ENCODE measurements around the gene PTPRN2.
"Not testable (repeated sequence)": the region's sequence is repeated elsewhere in the genome, so short reads cannot be mapped to it uniquely, and the experiment has no call there.

Gene PTPRN2

DNA sequence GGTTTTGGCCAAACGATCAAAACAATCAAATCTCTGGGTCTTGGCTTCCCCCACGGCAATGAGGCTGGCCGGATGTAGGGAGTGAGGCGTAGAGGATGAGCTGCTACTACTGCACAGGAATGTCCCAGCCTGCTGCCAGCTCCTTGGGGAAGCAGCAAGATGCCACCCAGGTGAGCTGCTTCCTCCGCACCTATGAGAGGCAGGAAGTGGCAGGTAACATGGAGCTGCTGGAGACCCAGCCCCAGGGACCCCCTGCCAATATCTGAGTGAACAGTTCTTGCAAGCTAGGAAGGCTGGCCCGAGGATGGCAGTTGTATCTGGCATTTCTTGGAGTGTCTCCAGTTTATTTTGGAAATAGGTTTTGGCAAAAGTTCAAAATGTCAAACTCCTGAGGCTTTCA is 837.3 kb downstream of the PTPRN2 start:
- in situ Hi-C loops (cut with MboI; ENCODE audit: low pct_unique_long_range_greater_than_20kb, low sequenced_read_pairs), result no loop called here
- DNase-seq, result no peak

DNA sequence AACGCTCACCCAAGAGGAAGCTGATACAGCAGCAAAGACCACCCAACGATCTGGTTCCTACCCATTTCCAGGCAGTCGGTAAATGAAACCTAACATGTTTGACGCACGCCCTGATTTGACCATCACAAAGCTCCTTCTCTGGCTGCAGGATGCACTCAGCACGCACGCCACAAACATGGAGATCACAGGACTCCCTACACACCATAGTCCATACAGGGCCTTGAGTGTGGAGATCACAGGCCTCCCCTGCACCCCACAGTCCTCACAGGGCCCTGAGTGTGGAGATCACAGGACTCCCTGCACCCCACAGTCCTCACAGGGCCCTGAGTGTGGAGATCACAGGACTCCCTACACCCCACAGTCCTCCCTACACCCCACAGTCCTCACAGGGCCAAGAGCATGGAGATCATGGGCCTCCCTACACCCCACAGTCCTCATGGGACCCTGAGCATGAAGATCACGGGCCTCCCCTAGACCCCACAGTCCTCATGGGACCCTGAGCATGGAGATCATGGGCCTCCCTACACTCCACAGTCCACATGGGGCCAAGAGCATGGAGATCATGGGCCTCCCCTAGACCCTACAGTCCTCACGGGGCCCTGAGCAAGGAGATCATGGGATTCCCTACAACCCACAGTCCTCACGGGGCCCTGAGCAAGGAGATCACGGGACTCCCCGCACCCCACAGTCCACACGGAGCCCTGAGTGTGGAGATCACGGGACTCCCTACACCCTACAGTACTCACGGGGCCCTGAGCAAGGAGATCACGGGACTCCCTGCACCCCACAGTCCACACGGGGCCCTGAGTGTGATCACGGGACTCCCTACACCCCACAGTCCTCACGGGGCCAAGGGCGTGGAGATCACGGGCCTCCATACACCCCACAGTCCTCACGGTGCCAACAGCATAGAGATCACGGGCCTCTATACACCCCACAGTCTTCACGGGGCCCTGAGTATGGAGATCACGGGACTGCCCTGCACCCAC is 841.6 kb downstream of the PTPRN2 start:
- DNase-seq, result no peak
- in situ Hi-C loops (cut with MboI; ENCODE audit: low pct_unique_long_range_greater_than_20kb, low sequenced_read_pairs), result no loop called here

DNA sequence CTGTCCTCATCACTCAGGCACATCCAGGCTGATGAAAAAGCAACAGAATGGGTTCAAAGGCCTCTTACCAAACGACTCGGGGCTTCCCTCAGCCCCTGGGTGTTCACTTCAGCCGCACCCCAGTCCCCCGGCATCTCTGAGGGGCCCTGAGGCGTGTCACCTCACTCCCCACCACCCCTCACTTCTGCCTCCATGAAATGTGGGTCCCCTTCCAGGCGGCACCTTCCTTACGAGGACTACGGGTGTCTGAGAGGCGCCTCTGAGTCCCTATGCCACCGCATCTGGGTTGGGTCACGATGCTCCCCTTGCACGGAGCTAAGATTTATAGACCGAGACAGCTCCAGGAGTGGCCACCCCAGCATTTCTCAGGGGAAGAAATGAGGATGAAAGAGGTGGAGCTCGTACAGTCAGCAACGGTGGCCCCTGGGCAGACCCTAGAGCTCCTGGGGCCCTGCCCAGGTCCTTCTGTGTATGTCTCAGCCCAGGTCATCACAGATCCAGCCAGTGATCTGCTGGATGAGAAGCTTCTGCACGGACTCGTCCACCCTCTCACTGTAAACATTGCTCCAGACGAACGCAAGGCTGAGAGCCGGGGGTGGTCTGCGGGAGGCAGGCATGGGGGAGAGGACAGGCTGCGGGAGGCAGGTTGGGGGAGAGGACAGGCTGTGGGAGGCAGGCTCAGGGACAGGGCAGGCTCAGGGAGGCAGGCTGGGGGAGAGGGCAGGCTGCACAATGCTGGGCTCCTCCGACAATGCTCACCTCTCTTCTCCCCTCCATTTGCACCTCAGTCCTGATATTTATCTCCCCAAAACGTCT is 842.6 kb downstream of the PTPRN2 start:
- DNase-seq, result no peak
- in situ Hi-C loops (cut with MboI; ENCODE audit: low pct_unique_long_range_greater_than_20kb, low sequenced_read_pairs), result no loop called here

DNA sequence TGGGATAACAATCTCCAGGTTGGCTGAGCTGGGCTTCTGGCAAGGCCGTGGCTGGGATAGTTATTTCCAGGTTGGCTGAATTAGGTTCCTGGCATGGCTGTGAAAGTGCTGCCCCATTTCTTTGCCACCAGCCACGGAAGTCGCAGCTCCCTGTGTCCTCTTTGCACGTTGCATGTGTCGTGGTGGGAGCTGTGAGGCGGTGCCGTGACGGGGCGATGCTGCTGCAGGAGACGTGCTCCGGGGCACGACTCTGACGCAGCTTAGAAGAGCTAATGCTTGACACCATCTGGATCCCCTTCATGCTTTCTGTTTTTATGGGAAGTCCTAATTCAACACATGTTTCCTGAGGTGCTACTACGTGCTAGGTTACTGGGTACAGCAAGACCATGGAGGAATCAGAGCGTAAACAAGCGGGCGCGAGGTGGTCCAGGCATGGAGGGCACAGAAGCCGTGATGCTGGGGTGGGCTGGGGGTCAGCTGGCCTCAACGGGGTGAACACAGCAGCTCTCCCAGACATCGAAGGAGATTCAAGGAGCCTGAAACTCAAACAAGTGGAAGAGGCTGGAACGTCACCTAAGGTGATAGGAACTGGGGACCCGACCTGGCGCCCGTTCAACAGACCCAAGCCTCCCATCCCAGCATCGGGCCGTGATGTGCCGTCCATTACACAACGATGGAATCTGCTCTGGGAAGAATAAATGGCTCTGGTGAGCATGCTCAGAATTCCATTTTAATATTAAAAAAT is 843.7 kb downstream of the PTPRN2 start:
- in situ Hi-C loops (cut with MboI; ENCODE audit: low pct_unique_long_range_greater_than_20kb, low sequenced_read_pairs), result no loop called here

DNA sequence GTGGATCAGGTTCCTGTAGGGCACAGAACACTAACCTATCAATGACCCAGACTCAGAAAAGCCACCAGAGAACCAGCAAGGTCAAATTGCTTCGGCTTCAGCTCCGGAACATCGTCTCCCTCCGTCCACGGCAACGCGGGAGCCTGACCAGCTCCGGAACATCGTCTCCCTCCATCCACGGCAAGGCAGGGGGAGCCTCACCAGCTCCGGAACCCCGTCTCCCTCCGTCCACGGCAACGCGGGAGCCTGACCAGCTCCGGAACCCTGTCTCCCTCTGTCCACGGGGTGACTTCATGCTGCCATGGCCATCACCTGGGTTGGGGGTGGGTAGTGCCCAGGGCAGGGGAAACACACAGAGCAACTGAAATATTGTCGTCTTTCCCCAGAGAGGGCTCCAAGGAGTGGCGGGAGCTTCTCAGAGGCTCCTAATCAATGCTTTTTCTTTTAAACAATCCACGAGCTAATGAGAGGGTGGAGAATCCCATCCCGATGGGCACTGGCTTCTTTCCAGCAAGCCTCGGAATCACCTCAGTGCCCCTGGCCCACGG is 847.3 kb downstream of the PTPRN2 start:
- in situ Hi-C loops (cut with MboI; ENCODE audit: low pct_unique_long_range_greater_than_20kb, low sequenced_read_pairs), result no loop called here
- DNase-seq, result no peak

More for the DNA sequence above, 843.7 kb downstream of the PTPRN2 start:
- DNase-seq, result no peak

DNA sequence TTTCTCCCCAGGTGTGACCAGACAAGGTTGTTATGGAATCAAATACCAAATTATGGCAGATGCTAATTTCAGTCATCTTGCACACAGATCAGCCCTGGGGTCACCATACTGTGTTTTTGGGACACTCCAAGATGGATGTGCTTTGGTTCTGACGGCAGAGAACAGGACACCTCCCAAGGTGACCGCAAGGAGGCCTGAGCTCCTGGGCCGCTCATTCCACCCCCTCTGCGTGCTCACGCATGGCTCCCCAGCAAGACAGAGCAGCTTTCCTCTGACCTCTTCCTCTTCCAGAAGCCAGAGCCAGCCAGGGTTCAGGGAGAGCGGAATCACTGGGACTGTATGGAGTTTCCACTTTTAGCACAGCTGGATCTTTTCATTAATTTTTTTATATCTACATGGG is 848.0 kb downstream of the PTPRN2 start:
- DNase-seq, result no peak
- in situ Hi-C loops (cut with MboI; ENCODE audit: low pct_unique_long_range_greater_than_20kb, low sequenced_read_pairs), result no loop called here

DNA sequence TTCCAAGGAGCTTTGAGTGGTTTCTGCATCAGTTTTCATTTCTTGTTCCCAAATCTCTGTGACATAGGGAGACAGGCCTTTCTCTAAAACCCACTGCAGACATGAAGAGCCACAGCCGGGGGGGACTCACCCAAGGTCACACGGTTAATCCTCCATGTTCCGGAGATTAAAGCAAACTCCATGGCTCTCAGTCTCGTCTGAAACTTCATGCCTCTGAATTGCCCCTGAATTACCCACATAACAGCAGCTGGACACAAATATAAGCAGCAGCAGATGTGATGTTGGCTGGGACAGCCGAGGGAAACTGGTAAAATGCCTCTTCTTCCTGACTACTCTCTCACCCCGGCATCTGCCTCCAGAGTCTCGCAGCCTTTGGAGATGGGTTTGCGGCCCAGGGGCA is 848.6 kb downstream of the PTPRN2 start:
- no peak for DNase-seq
- in situ Hi-C loops (cut with MboI; ENCODE audit: low pct_unique_long_range_greater_than_20kb, low sequenced_read_pairs), result no loop called here

DNA sequence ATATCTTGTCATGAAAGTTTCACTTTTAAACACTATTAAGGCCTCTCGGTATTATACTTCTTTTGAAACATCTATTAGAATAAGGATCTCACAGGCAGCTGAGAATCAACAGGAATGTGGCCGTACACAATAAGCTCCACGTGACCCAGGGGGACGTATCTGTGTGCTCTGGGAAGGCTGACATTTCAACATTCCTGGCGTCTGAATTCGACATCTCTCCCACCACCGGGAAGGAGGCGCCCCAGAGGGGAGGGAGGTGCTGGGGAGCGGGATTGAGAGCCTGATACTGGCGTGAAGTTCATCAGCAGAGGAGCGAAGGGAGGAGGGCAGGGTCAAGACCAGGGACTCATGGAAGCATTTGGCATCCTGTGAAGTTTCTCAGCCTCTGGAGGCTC is 849.6 kb downstream of the PTPRN2 start:
- in situ Hi-C loops (cut with MboI; ENCODE audit: low pct_unique_long_range_greater_than_20kb, low sequenced_read_pairs), result no loop called here
- no peak for DNase-seq

DNA sequence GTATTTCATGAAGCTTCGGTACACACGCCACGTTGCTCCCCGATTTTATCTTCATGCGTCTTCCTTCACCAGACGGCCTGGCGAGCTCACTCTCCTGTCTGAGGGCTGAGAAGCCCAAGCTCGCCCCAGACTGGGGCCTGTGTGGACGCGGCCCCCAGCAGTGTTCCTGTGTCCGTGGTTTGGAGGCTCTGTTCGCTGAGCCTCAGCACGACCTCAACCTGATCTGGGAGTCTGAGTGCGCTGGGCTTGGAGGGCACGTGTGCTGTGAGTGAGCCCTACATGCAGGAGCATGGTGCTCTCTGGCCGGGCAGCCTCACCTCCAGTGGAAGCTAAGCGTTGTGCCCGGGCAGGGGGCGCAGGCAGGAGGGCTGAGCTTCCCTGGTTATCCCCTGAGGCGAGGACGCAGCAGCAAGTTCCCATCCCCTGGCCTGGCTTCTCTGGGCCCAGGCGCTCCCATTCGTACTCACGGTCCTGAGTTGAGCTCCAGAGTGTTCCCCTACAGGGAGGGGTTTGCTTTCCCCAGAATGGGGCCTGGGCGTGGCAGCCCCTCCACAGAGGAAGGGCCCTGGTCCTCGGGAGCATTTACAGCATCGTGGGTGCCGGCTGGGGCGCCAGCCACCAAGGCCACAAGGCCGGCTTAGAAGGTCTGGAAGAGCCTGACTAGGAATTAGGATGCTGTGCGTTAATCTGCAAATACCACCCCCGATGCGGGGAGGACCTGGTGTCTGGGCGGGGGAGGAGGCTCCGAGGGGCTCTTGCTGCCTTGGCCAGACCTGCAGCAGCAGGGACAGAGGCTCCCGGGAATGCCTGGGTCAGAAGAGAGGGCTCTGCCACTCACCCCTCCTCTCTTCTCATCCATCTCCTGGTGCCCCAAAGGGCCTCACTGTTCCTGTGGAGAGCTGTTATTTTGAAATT is 850.2 kb downstream of the PTPRN2 start:
- in situ Hi-C loops (cut with MboI; ENCODE audit: low pct_unique_long_range_greater_than_20kb, low sequenced_read_pairs), result no loop called here
- no peak for DNase-seq

DNA sequence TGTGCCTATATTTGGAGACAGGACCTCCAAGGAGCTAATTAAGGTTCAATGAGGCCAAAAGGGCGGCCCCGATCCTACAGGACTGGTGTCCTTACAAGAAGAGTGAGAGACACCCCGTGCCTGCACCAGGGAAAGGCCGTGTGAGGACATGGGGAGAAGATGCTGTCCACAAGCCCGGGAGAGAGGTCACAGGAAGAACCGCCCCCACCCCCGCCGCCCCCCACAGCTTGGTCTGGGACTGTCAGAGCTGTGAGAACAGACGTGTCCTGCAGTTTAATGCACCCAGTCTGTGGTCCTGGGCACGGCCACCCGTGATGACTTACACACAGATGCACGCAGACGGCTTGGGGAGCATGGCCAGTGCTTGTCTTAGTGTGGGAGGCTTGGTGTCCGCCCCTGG is 851.3 kb downstream of the PTPRN2 start:
- in situ Hi-C loops (cut with MboI; ENCODE audit: low pct_unique_long_range_greater_than_20kb, low sequenced_read_pairs), result no loop called here
- no peak for DNase-seq

DNA sequence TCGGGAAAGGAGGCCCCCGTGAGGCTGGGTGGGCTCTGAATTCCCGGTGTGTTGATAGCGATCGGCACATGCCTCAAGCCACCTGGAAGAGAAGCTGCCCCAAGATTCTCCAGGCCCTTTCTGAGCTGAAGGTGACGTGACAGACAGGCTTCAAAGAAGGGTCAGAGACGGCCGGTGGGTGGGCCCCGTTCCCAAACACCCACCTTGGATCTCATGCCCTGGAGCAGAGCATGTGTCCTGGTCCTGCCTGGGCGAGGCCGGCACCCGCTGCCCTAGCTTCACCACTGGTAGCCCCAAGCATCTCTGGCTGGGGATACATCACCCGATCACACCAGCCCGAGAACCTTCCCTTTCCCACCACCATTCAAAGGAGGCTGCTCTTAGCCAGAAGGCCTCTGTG is 851.8 kb downstream of the PTPRN2 start:
- DNase-seq, result no peak
- in situ Hi-C loops (cut with MboI; ENCODE audit: low pct_unique_long_range_greater_than_20kb, low sequenced_read_pairs), result no loop called here

DNA sequence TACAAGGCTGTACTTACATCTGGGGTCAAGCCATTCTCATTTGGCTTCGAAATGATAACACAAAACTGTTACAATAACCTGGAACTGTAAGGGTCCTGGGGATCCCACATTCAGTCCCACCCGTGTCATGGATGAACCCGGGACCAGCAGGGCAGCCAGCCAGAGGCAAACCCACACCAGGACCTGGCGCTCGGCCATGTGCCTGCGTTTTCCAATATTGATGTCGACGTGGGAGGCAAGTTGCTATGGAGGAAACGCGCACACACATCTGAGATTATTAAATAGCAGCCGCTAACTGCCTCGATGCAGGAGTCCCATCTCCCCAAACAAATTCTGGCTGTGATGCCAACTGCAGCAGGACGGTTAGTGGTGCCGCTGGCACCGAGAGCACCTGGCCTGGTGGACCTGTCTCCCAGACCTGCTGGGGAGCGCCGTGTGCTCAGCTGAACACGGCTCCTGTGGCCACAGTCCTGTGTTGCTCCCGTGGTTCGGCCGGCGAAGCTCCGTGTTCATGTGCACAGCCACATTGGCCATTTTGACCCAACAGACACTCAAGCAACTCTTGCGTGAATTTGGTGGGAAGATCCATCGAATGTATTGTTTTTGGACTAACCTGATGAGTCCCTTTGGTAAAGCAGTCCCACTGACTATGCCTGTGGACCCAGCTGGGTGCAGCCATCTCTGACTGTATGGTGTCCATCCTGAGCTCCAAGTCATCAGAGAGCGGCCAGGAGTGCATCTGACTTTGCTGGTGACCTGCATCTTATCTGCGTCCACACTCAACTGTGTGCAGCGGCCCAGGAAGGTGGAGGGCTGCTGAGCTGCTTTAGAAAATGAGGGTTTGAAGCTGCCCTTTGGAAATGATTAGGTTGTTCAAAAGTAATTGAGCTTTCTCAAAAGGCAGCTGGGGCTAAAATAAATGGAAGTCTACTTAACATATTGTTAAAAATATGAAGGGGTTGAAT is 852.7 kb downstream of the PTPRN2 start:
- DNase-seq, result no peak
- in situ Hi-C loops (cut with MboI; ENCODE audit: low pct_unique_long_range_greater_than_20kb, low sequenced_read_pairs), result no loop called here

DNA sequence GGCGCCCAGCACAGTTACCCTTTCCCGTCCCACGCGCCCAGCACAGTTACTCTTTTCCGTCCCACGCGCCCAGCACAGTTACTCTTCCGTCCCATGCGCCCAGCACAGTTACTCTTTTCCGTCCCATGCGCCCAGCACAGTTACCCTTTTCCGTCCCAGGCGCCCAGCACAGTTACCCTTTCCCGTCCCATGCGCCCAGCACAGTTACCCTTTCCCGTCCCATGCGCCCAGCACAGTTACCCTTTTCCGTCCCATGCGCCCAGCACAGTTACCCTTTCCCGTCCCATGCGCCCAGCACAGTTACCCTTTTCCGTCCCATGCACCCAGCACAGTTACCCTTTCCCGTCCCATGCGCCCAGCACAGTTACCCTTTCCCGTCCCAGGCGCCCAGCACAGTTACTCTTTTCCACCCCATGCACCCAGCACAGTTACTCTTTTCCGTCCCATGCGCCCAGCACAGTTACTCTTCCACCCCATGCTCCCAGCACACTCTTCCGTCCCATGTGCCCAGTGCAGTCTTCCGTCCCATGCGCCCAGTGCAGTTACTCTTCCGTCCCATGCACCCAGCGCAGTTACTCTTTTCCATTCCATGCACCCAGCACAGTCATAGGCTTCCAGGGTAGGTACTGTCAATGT is 853.7 kb downstream of the PTPRN2 start:
- in situ Hi-C loops (cut with MboI; ENCODE audit: low pct_unique_long_range_greater_than_20kb, low sequenced_read_pairs); DNase-seq: not testable (repeated sequence)

DNA sequence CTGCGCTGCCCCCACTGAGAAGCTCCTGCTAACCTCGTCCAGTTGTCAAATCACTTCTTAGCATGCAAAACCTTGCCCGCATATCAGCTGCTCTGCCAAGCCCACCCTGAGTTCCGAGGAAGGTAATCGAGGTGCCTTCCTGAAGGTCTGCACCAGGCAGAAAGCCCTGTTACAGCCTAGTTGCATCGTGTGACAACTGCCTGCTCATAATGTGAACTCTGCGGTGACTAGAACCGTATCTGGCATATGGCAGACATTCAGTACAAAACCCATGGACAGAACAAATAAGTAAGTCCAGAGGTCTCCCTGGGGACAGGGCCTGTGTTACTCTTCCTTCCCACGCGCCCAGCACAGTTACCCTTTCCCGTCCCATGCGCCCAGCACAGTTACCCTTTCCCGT is 856.5 kb downstream of the PTPRN2 start:
- in situ Hi-C loops (cut with MboI; ENCODE audit: low pct_unique_long_range_greater_than_20kb, low sequenced_read_pairs), result no loop called here
- DNase-seq, result no peak

DNA sequence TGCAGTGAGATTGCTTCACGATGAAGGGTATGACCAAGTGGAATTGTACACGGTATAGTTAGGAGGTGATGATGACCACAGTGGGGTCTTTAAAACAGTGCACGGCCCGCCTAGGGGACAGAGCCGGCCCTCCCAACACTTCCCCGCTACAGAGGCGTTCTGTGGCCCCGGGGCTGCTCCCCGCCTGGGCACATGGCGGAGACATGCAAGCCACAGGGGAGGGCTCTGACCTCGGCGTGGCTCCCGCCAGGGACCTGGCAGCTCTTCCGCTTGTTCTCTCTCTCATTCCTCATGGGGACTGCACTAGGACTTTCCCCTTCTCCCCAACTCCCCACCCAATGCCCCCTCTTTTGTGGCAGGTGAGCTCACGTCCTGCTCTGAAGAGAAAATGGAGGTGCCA is 857.0 kb downstream of the PTPRN2 start:
- no peak for DNase-seq
- in situ Hi-C loops (cut with MboI; ENCODE audit: low pct_unique_long_range_greater_than_20kb, low sequenced_read_pairs), result no loop called here

DNA sequence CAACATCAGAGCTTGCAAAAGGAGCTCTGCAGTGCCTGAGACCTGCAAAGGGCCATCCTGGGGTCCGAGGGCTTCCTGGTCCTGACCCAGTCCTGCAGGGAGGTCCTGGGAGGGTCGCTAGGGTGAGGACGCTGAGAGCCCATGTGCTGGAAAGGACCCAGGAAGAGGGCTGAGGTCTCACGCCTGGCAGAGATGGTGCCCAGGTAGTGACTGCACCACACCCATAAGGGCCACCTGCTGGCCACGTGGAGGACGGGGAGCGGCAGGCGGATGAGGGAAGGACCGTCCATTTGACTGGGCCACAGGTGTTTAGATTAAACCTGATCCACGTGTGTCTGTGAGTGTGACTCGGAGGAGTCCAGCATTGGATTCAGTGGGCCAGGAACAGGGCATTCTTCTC is 858.1 kb downstream of the PTPRN2 start:
- DNase-seq, result no peak
- in situ Hi-C loops (cut with MboI; ENCODE audit: low pct_unique_long_range_greater_than_20kb, low sequenced_read_pairs), result no loop called here
